K562 (cell line): ENCODE measurements around the gene PLAGL1.

Experiments used
- BCOR ChIP-seq: fragments of 450-650 bp; IDR thresholded peaks from 2 replicates; pipeline ENCODE4 v1.6.1; 2016
- EZH2 ChIP-seq: IDR thresholded peaks from 2 replicates; pipeline ENCODE4 v1.6.1; 2012; ENCODE audit warnings: low read depth, mild to moderate bottlenecking, inconsistent platforms, low read length, borderline replicate concordance
- HNRNPUL1 ChIP-seq: fragments of 200-400 bp; formaldehyde crosslinking; IDR thresholded peaks from 2 replicates; pipeline ENCODE4 v1.6.1; 2017; ENCODE audit warnings: low read length
- PHF21A ChIP-seq: fragments of 450-650 bp; IDR thresholded peaks from 2 replicates; pipeline ENCODE4 v1.6.1; 2017; ENCODE audit warnings: low read depth, borderline replicate concordance
- PHF8 ChIP-seq: fragments of 200-600 bp; sonication (generic); IDR thresholded peaks from 2 replicates; pipeline ENCODE4 v1.6.1; 2012; ENCODE audit warnings: mixed run types, mild to moderate bottlenecking, inconsistent platforms, low read length, moderate library complexity, borderline replicate concordance
- TCF7L2 ChIP-seq: fragments of 150-350 bp; IDR thresholded peaks from 2 replicates; pipeline ENCODE4 v1.6.1; 2016; ENCODE audit warnings: low read depth, mild to moderate bottlenecking, low read length, moderate library complexity
- YY1 ChIP-seq, 3 experiments: IDR thresholded peaks; 2 replicates each; pipeline ENCODE4 v1.6.1; 2011; ENCODE audit warnings: low read length in 2 of 3, mild to moderate bottlenecking in 2 of 3, moderate library complexity in 2 of 3, borderline replicate concordance in 1 of 3, control low read depth in 1 of 3, low read depth in 1 of 3; ENCODE audit not compliant: insufficient read depth in 3 of 3, insufficient replicate concordance in 2 of 3, control insufficient read depth in 1 of 3, insufficient read length in 1 of 3; ENCODE audit errors: extremely low read depth in 1 of 3
- ZEB2 ChIP-seq: fragments of 450-650 bp; IDR thresholded peaks from 2 replicates; pipeline ENCODE4 v1.6.1; 2016
- TF ChIP-seq, protein P1 (sequence below), 3 experiments: IDR thresholded peaks in 2 of 3; conservative IDR thresholded peaks in 1 of 3; 2 replicates each; pipeline ENCODE4 v1.5.1; 2011 to 2012; ENCODE audit warnings: low read length in 3 of 3, mild to moderate bottlenecking in 3 of 3, control low read depth in 2 of 3, improper control_type of control experiment in 1 of 3, inconsistent platforms in 1 of 3, low read depth in 1 of 3, mixed read lengths in 1 of 3, moderate library complexity in 1 of 3; ENCODE audit not compliant: insufficient read depth in 2 of 3

DNA sequence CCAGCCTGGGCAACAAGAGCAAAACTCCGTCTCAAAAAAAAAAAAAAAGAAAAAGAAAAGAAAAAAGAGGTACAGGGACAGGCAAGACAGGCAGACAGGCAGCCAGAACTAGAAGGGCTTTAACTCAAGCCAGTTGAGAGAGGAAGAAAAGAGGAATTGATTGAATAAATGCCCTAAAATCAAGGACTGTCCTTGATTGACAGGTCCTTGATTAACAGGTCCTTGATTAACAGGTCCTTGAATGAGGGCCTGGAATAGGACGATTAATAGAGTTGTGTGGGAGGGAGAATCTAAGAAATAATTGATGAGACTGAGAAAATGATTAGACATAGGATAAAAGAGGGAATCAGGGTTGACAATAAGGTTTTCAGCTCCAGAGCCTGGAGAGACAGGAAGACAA, 107.7 kb downstream of the PLAGL1 start:
- TF ChIP-seq PHF8 (no peak), TCF7L2 (no peak), HNRNPUL1 (no peak), BCOR (no peak), PHF21A (no peak), ZEB2 (no peak), EZH2 (no peak), YY1 (IDR thresholded peaks at IDR 0.05; ENCODE audit: borderline replicate concordance in 1 of 3, control insufficient read depth in 1 of 3, extremely low read depth in 1 of 3, insufficient read depth in 3 of 3, insufficient read length in 1 of 3, insufficient replicate concordance in 2 of 3, low read depth in 1 of 3, low read length in 2 of 3) (no peak)
- TF ChIP-seq, protein P1, sequence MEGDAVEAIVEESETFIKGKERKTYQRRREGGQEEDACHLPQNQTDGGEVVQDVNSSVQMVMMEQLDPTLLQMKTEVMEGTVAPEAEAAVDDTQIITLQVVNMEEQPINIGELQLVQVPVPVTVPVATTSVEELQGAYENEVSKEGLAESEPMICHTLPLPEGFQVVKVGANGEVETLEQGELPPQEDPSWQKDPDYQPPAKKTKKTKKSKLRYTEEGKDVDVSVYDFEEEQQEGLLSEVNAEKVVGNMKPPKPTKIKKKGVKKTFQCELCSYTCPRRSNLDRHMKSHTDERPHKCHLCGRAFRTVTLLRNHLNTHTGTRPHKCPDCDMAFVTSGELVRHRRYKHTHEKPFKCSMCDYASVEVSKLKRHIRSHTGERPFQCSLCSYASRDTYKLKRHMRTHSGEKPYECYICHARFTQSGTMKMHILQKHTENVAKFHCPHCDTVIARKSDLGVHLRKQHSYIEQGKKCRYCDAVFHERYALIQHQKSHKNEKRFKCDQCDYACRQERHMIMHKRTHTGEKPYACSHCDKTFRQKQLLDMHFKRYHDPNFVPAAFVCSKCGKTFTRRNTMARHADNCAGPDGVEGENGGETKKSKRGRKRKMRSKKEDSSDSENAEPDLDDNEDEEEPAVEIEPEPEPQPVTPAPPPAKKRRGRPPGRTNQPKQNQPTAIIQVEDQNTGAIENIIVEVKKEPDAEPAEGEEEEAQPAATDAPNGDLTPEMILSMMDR (IDR thresholded peaks at IDR 0.05 in 2 of 3, conservative IDR thresholded peaks at IDR 0.05 in 1 of 3; ENCODE audit: insufficient read depth in 2 of 3, low read depth in 1 of 3, low read length in 3 of 3), result no peak
